K562 treated with DMSO at 1 percent for 4 hours (cell line): ENCODE measurements around the gene TMEM163. TPM values are rescaled to one million over a fixed set of nuclear protein-coding genes. Genes with fewer than 3 reads are reported as not detected.

Source experiments
- total RNA-seq: library from RNA; unstranded; fragments of 300-600 nt; gene quantifications from 2 replicates; pipeline ENCODE4 v1.2.3, GENCODE V29; 2022; ENCODE audit not compliant: insufficient read depth

Gene TMEM163
- not detected in 2 replicates for total RNA-seq

DNA sequence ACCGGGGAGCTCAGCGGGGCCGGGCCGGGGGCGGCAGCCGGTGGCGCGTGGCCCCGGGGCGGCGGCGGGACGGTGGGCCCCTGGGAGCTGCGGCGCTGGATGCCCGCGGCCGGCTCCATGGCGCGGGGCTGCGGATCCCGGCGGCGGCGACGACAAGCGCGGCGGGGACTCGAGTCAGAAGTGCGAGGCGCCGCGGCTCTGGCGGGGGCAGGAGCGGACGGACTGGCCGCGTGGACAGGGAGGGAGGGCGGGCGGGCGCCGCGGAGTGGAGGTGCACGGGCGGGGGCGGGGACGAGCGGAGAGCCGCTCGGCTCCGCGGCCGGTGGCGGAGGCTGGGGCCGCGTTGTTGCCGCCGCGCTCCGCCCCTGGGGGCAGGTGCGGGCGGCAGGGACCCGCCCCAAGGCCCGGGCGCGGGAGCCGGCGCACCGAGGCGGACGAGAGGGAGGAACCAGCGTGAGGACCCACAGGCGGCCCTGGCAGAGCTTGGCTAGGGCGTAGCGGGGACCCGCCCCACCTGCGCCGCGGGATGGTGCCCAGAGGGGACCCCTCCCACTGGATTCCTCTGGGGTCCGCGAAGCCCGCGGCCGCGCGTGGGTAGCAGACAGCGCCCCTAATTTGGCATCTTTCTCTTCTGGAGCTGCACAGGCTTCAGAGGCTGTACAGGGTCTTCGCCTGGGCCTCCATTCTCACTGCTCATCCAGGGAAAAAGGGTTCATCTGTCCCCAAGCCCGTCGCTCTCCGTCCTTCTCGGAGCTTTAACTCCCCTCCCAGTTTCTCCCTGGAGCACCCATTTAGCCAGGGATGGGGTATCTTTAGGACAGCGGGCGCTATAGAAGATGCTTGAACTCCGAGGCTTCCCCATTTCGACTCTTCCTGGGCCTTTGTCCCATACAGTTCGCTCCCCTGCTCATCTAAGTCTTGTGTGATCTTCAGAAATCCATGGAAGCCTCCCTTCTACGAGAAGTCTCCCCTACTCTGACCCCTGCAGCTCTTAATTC lies at the start of gene TMEM163:
TSS of gene TMEM163 (minus strand) at position 184 of the 998 bp plus-strand sequence.

Other genes with a start within 250 kb of the TMEM163 start
- gene ACMSD, start 119.6 kb upstream of the TMEM163 start, total RNA-seq, result not detected in 2 replicates
- 12.6 and 14.2 TPM in 2 replicates for gene CCNT2, start 199.8 kb upstream of the TMEM163 start, total RNA-seq